Measurements from ENCODE around the gene ELMOD3. TPM values are rescaled to one million over a fixed set of nuclear protein-coding genes. Genes with fewer than 3 reads are reported as not detected.
A peak's percentile ranks its signal among the peaks of the same experiment; 100 is the strongest.

Gene ELMOD3
- total and polyA plus RNA-seq, 7 experiments from 2014 or later, result 9.4 to 33.3 (median 21.0) TPM

DNA sequence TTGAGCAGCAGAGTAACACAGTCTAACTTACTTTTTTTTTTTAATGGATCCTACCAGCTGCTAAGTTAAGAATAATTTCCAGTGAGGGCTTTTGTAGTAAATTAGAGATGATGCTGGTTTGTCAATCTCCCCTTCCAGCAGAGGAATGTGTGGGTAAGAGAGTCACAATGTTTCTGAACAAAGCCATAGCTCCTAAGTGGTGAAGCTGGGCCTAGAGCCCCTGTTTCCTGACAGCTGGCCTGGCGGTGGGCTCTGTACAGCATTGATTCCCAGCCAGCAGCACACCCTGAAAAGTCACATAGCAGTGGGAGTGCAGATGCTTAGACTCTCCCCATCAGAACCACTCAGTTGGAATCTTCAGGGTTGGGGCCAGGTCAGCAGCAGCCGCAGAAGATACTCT lies 31.2 kb downstream of the ELMOD3 start:
- no peaks in the 10 kb centered on the region for H3K9me3 ChIP-seq (ENCODE audit: control insufficient read depth in 2 of 3, low read length in 3 of 3)
- CTCF ChIA-PET, result interaction anchor here (11.5 kb wide), 1 partner anchor 167 kb away, joined by 90 read pairs; no protein-coding TSS in a partner anchor
- no peaks in the 10 kb centered on the region for H3K4me1 ChIP-seq (ENCODE audit: control insufficient read depth in 2 of 2, insufficient read depth in 2 of 2, low read length in 2 of 2)
- H3K4me3 ChIP-seq (ENCODE audit: low read length), result no peak overlapping the region
- H3K36me3 ChIP-seq (ENCODE audit: control insufficient read depth in 2 of 3, insufficient read depth in 3 of 3, low read length in 3 of 3), result peaks cover 0 to 37% (median 5%) of the 10 kb centered on the region in 3 experiments
- no peaks in the 10 kb centered on the region for H3K9me3 Mint-ChIP-seq
- no peak overlapping the region for H3K27ac ChIP-seq (ENCODE audit: low read depth, low read length)
- ATAC-seq, result no peak
- peaks cover 0 to 37% (median 18%) of the 10 kb centered on the region in 5 donors for H3K36me3 Mint-ChIP-seq
- no peaks in the 10 kb centered on the region for H3K27me3 Mint-ChIP-seq
- intact Hi-C loops (cut with micrococcal nuclease), result no loop called here
- POLR2A ChIA-PET, result no interaction called here
- DNase-seq, result no peak
- no peak overlapping the region for H3K4me3 Mint-ChIP-seq
- H3K27ac Mint-ChIP-seq, result peak overlapping the region in 7 of 9 donors; percentile 14 to 53 (median 49)
- H3K27me3 ChIP-seq (ENCODE audit: control insufficient read depth in 2 of 2, insufficient read depth in 2 of 2, low read length in 2 of 2), result no peaks in the 10 kb centered on the region
- peaks cover 0 to 3% (median 0%) of the 10 kb centered on the region in 7 donors for H3K4me1 Mint-ChIP-seq

DNA sequence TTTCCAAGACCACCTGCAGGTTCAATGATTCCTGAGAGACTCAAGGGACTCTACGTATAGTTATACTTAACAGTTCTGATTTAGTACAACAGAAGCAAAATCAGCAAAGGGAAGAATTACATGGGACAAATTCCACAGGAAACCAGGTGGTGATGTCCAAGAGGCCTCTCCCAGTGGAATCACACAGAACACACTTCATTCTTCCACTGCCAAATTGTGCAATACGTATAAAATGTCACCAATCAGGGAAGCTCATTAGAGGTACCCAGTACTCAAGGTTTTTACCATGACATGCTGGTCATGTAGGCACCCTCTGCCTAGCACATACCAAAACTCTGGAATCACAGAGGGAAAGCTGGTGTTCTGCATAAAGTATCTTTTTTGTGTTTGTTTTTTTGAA lies 33.2 kb downstream of the ELMOD3 start:
- Mint-ChIP-seq H3K9me3 (no peaks in the 10 kb centered on the region), H3K4me3 (no peak overlapping the region), H3K36me3 (peaks cover 0 to 37% (median 12%) of the 10 kb centered on the region in 5 donors), H3K4me1 (peaks cover 5 to 15% (median 10%) of the 10 kb centered on the region in 7 donors), H3K27me3 (no peaks in the 10 kb centered on the region), H3K27ac (no peak overlapping the region)
- H3K9me3 ChIP-seq (ENCODE audit: control insufficient read depth in 2 of 3, low read length in 3 of 3), result no peaks in the 10 kb centered on the region
- no peak overlapping the region for H3K27ac ChIP-seq (ENCODE audit: low read depth, low read length)
- intact Hi-C loops (cut with micrococcal nuclease), result no loop called here
- ATAC-seq (no peak), DNase-seq (no peak)
- H3K4me3 ChIP-seq (ENCODE audit: low read length), result no peak overlapping the region
- peaks cover 0 to 11% of the 10 kb centered on the region in 2 donors for H3K4me1 ChIP-seq (ENCODE audit: control insufficient read depth in 2 of 2, insufficient read depth in 2 of 2, low read length in 2 of 2)
- peaks cover 0 to 40% (median 5%) of the 10 kb centered on the region in 3 experiments for H3K36me3 ChIP-seq (ENCODE audit: control insufficient read depth in 2 of 3, insufficient read depth in 3 of 3, low read length in 3 of 3)
- CTCF ChIA-PET, result interaction anchor here (0.6 to 11.5 kb wide), 4 partner anchors 36 to 326 kb away, joined by 3 to 90 read pairs (median 4); no protein-coding TSS in a partner anchor
- POLR2A ChIA-PET, result interaction anchor here (0.7 to 1.5 kb wide), 2 partner anchors 33 to 49 kb away, joined by 3 to 5 read pairs; partner anchors contain the start of genes ELMOD3 and RETSAT
- no peaks in the 10 kb centered on the region for H3K27me3 ChIP-seq (ENCODE audit: control insufficient read depth in 2 of 2, insufficient read depth in 2 of 2, low read length in 2 of 2)

DNA sequence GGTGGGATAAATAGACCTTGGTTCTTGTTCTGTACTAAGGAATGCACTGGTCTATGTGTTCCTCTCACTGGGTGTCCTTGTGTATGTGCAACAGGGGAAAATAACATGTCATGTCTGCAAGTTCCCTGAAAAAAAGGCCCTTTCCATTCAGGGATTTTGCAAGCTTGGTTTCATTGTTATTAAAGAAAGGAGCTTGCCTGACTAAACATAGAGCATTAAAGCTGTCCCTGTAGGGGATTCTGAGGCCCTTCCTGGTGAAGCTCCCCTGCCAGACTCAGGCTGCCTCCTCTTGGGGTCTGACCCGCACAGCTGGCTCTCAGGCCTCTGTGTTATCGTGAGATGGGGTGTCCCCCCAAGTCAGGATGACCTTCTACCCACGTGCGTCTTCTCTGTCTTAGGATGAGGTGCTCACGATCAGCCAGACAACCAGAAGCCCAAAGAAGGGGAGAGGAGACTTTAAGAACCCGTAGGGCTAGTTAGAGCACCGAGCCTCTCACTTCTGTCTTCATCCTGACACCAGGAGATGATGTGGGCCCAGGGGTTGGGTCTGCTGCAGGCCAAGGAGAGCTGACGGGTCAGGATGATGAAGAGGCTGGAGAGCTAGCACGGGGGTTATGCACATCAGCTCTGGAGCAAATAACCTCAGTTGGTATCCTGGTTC lies 34.4 kb downstream of the ELMOD3 start:
- ChIA-PET POLR2A (interaction anchor here (0.8 to 1.5 kb wide), 4 partner anchors 16 to 196 kb away, joined by 3 to 5 read pairs (median 4); partner anchors contain the start of genes ELMOD3, RETSAT and TGOLN2), CTCF (interaction anchor here (0.5 to 11.5 kb wide), 4 partner anchors 18 to 251 kb away, joined by 3 to 90 read pairs (median 4); no protein-coding TSS in a partner anchor)
- intact Hi-C loops (cut with micrococcal nuclease), result no loop called here
- H3K4me3 ChIP-seq (ENCODE audit: low read length), result no peak overlapping the region
- ATAC-seq (no peak), DNase-seq (no peak)
- Mint-ChIP-seq H3K9me3 (no peaks in the 10 kb centered on the region), H3K36me3 (peaks cover 0 to 35% (median 12%) of the 10 kb centered on the region in 5 donors), H3K27ac (no peak overlapping the region), H3K4me3 (no peak overlapping the region), H3K4me1 (peaks cover 5 to 25% (median 15%) of the 10 kb centered on the region in 7 donors), H3K27me3 (no peaks in the 10 kb centered on the region)
- H3K27ac ChIP-seq (ENCODE audit: low read depth, low read length), result no peak overlapping the region
- H3K4me1 ChIP-seq (ENCODE audit: control insufficient read depth in 2 of 2, insufficient read depth in 2 of 2, low read length in 2 of 2), result peaks cover 0 to 11% of the 10 kb centered on the region in 2 donors
- H3K27me3 ChIP-seq (ENCODE audit: control insufficient read depth in 2 of 2, insufficient read depth in 2 of 2, low read length in 2 of 2), result no peaks in the 10 kb centered on the region
- no peaks in the 10 kb centered on the region for H3K9me3 ChIP-seq (ENCODE audit: control insufficient read depth in 2 of 3, low read length in 3 of 3)
- H3K36me3 ChIP-seq (ENCODE audit: control insufficient read depth in 2 of 3, insufficient read depth in 3 of 3, low read length in 3 of 3), result peaks cover 0 to 41% (median 5%) of the 10 kb centered on the region in 3 experiments

DNA sequence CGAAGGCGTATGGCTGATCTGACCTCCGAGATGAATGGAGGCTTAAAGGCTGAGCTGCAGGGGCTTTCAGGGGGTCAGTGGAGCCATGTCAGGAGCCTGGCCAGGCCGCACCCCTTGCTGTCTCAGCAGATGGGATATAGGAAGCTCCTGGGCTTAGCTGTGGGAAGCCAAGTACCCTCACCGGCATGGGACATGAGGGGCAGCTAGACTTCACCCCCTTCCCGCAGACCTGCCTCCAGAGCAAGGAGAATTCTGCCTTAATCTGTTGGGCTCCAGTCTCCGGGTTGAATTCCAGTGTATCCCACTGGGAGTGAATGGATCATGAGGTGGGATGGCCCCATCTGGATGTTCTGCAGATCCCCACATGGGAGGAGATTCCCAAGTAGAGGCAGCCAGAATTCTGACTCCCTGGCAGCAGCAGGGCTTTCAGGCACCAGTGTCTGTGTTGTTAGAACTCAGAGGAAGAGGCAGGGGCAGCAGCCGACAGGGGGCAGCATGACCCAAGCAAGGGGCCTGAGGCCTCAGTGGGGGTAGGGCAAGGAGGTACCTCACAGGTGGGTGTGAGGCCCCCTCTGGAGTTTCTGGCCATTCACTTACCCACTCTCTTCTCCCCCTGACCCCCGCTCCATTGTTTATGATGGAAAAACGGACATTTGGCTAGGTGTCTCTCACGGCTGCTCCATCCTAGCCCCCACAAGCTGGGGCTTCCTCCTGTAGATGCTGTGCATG lies 36.5 kb downstream of the ELMOD3 start:
- peaks cover 0 to 23% (median 4%) of the 10 kb centered on the region in 5 donors for H3K36me3 Mint-ChIP-seq
- no peaks in the 10 kb centered on the region for H3K9me3 Mint-ChIP-seq
- no peaks in the 10 kb centered on the region for H3K27me3 ChIP-seq (ENCODE audit: control insufficient read depth in 2 of 2, insufficient read depth in 2 of 2, low read length in 2 of 2)
- CTCF ChIA-PET, result interaction anchor here (1.0 to 11.5 kb wide), 8 partner anchors 10 to 317 kb away, joined by 3 to 90 read pairs (median 4); partner anchors contain the start of gene SH2D6
- no peak overlapping the region for H3K4me3 Mint-ChIP-seq
- no peaks in the 10 kb centered on the region for H3K27me3 Mint-ChIP-seq
- no peak overlapping the region for H3K27ac ChIP-seq (ENCODE audit: low read depth, low read length)
- H3K27ac Mint-ChIP-seq, result peak overlapping the region in 5 of 9 donors; percentile 9 to 65 (median 38)
- peaks cover 0 to 45% (median 5%) of the 10 kb centered on the region in 3 experiments for H3K36me3 ChIP-seq (ENCODE audit: control insufficient read depth in 2 of 3, insufficient read depth in 3 of 3, low read length in 3 of 3)
- DNase-seq (peak; percentile 52 to 79 (median 71)), ATAC-seq (peak; percentile 76)
- no peak overlapping the region for H3K4me3 ChIP-seq (ENCODE audit: low read length)
- POLR2A ChIA-PET, result interaction anchor here (1.5 kb wide), 1 partner anchor 29 kb away, joined by 5 read pairs; no protein-coding TSS in a partner anchor
- H3K4me1 Mint-ChIP-seq, result peaks cover 5 to 27% (median 15%) of the 10 kb centered on the region in 7 donors
- H3K9me3 ChIP-seq (ENCODE audit: control insufficient read depth in 2 of 3, low read length in 3 of 3), result no peaks in the 10 kb centered on the region
- H3K4me1 ChIP-seq (ENCODE audit: control insufficient read depth in 2 of 2, insufficient read depth in 2 of 2, low read length in 2 of 2), result peaks cover 0 to 11% of the 10 kb centered on the region in 2 donors
- intact Hi-C loops (cut with micrococcal nuclease), result loop anchor here (1.0 to 5.0 kb wide), 7 partner anchors 18 to 316 kb away; partner anchors contain the start of genes ELMOD3 (in 1 of the 2), MAT2A (in 1 of the 2), RETSAT (in 1 of the 2) and USP39 (in 1 of the 2)

DNA sequence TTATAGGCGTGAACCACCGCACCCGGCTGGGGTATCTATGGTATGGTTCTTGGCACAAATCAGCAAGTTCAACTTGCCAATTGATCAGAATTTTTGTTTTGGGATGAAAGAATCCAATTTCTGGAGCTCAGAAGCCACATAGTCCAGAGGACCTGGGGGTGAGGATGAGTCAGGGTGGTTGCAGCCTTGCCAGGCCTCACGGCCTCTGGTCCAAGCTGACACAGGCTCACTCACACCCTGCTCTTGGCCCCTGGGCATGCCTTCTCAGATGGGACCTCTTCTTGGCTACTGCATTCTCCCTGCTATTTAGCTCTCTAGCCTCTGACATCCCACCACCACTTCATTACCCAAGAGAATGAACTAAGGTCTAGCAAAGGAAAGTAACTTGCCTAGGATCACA lies 39.3 kb downstream of the ELMOD3 start:
- Histone ChIP-seq H3K27me3 (ENCODE audit: control insufficient read depth in 2 of 2, insufficient read depth in 2 of 2, low read length in 2 of 2) (no peaks in the 10 kb centered on the region), H3K4me1 (ENCODE audit: control insufficient read depth in 2 of 2, insufficient read depth in 2 of 2, low read length in 2 of 2) (peaks cover 0 to 11% of the 10 kb centered on the region in 2 donors), H3K36me3 (ENCODE audit: control insufficient read depth in 2 of 3, insufficient read depth in 3 of 3, low read length in 3 of 3) (peaks cover 0 to 39% (median 3%) of the 10 kb centered on the region in 3 experiments), H3K27ac (ENCODE audit: low read depth, low read length) (no peak overlapping the region), H3K4me3 (ENCODE audit: low read length) (no peak overlapping the region), H3K9me3 (ENCODE audit: control insufficient read depth in 2 of 3, low read length in 3 of 3) (no peaks in the 10 kb centered on the region)
- POLR2A ChIA-PET, result interaction anchor here (0.6 to 1.1 kb wide), 2 partner anchors 157 to 210 kb away, joined by 3 to 5 read pairs; no protein-coding TSS in a partner anchor
- H3K4me1 Mint-ChIP-seq, result peaks cover 5 to 42% (median 15%) of the 10 kb centered on the region in 7 donors
- CTCF ChIA-PET, result interaction anchor here (0.9 to 11.5 kb wide), 3 partner anchors 15 to 159 kb away, joined by 3 to 90 read pairs (median 3); no protein-coding TSS in a partner anchor
- DNase-seq, result no peak
- no peaks in the 10 kb centered on the region for H3K27me3 Mint-ChIP-seq
- intact Hi-C loops (cut with micrococcal nuclease), result loop anchor here in 1 of 2 donors (5.0 kb wide), 1 partner anchor 42 kb away; the partner anchor contains the start of genes ELMOD3 and RETSAT
- peak overlapping the region in 5 of 9 donors; percentile 6 to 66 (median 51) for H3K27ac Mint-ChIP-seq
- H3K4me3 Mint-ChIP-seq, result no peak overlapping the region
- peaks cover 0 to 19% (median 4%) of the 10 kb centered on the region in 5 donors for H3K36me3 Mint-ChIP-seq
- no peaks in the 10 kb centered on the region for H3K9me3 Mint-ChIP-seq
- no peak for ATAC-seq

DNA sequence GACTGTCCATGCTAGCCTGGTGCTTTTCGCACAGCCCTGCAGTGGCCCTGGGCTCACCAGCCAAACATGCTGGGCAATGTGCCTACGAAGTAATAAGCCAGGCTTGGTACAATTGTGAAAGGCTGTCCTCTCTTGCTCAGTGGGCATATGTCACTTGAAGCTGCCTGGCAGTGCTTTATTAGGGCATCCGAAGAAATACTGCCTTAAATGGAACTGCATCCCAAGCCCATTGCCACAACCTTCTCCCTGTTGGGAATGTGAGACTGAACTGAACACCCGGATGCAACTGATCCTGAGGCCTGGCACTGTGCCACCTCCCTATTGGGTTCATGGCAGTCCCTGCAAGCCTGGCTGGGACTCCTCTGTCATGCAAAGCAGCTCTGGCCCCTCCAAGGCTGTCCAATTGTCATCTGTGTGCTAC lies 39.7 kb downstream of the ELMOD3 start:
- H3K36me3 ChIP-seq (ENCODE audit: control insufficient read depth in 2 of 3, insufficient read depth in 3 of 3, low read length in 3 of 3), result peaks cover 0 to 35% (median 0%) of the 10 kb centered on the region in 3 experiments
- Mint-ChIP-seq H3K9me3 (no peaks in the 10 kb centered on the region), H3K27ac (peak overlapping the region in 5 of 9 donors; percentile 18 to 70 (median 51)), H3K4me1 (peaks cover 5 to 44% (median 15%) of the 10 kb centered on the region in 7 donors), H3K4me3 (no peak overlapping the region), H3K27me3 (no peaks in the 10 kb centered on the region), H3K36me3 (peaks cover 0 to 19% (median 4%) of the 10 kb centered on the region in 5 donors)
- H3K27me3 ChIP-seq (ENCODE audit: control insufficient read depth in 2 of 2, insufficient read depth in 2 of 2, low read length in 2 of 2), result no peaks in the 10 kb centered on the region
- H3K27ac ChIP-seq (ENCODE audit: low read depth, low read length), result no peak overlapping the region
- no peak for ATAC-seq
- H3K9me3 ChIP-seq (ENCODE audit: control insufficient read depth in 2 of 3, low read length in 3 of 3), result no peaks in the 10 kb centered on the region
- intact Hi-C loops (cut with micrococcal nuclease), result loop anchor here in 1 of 2 donors (5.0 kb wide), 1 partner anchor 42 kb away; the partner anchor contains the start of genes ELMOD3 and RETSAT
- peaks cover 0 to 11% of the 10 kb centered on the region in 2 donors for H3K4me1 ChIP-seq (ENCODE audit: control insufficient read depth in 2 of 2, insufficient read depth in 2 of 2, low read length in 2 of 2)
- no peak for DNase-seq
- H3K4me3 ChIP-seq (ENCODE audit: low read length), result no peak overlapping the region
- ChIA-PET POLR2A (interaction anchor here (1.1 kb wide), 1 partner anchor 157 kb away, joined by 3 read pairs; no protein-coding TSS in a partner anchor), CTCF (interaction anchor here (0.6 to 11.5 kb wide), 2 partner anchors 147 to 158 kb away, joined by 3 to 90 read pairs; no protein-coding TSS in a partner anchor)

All from naive thymus-derived CD4-positive, alpha-beta T cell (primary cell).